ENCODE results near the gene SARNP.

GRCh38 chr12:55748230-55748993, 69.1 kb downstream of the SARNP start:
- TF ChIP-seq CTCF (IDR thresholded peaks at IDR 0.05) (no peak), POLR2A (IDR thresholded peaks at IDR 0.05) (no peak)
